ENCODE results near the gene RCL1. TPM values are rescaled to one million over a fixed set of nuclear protein-coding genes. Genes with fewer than 3 reads are reported as not detected.

The RCL1 gene
- polyA plus RNA-seq, 1 donor = 17.4 TPM

- no peak for DNase-seq
Measured at GRCh38 chr9:4844056-4844838, 51.5 kb downstream of the RCL1 start.

GRCh38 chr9:4849369-4849768 lies 56.6 kb downstream of the RCL1 start:
- DNase-seq = no peak

GRCh38 chr9:4850603-4851310 lies 58.0 kb downstream of the RCL1 start:
- no peak for DNase-seq

GRCh38 chr9:4852419-4852818 lies 59.7 kb downstream of the RCL1 start:
- no peak for DNase-seq

- DNase-seq = no peak
Measured at GRCh38 chr9:4854265-4854590, 61.5 kb downstream of the RCL1 start.

GRCh38 chr9:4855841-4856240 lies 63.1 kb downstream of the RCL1 start:
- no peak for DNase-seq

- no peak for DNase-seq
Measured at GRCh38 chr9:4857163-4857810, 64.5 kb downstream of the RCL1 start.

- DNase-seq = no peak
Measured at GRCh38 chr9:4859035-4859434, 66.3 kb downstream of the RCL1 start.

GRCh38 chr9:4860383-4860782 lies 67.6 kb downstream of the RCL1 start:
- DNase-seq = no peak

GRCh38 chr9:4861145-4861544 lies 68.4 kb downstream of the RCL1 start:
- DNase-seq = no peak

GRCh38 chr9:4861736-4862451 lies 69.2 kb downstream of the RCL1 start:
- no peak for DNase-seq

- no peak for DNase-seq
Measured at GRCh38 chr9:4862506-4863250, 69.9 kb downstream of the RCL1 start.

GRCh38 chr9:4864234-4864661 lies 71.5 kb downstream of the RCL1 start:
- no peak for DNase-seq

- no peak for DNase-seq
Measured at GRCh38 chr9:4864698-4865097, 72.0 kb downstream of the RCL1 start.

GRCh38 chr9:4865681-4866080 lies 72.9 kb downstream of the RCL1 start:
- no peak for DNase-seq

- DNase-seq = no peak
Measured at GRCh38 chr9:4866239-4866969, 73.7 kb downstream of the RCL1 start.

GRCh38 chr9:4873066-4873465 lies 80.3 kb downstream of the RCL1 start:
- DNase-seq = no peak

GRCh38 chr9:4875559-4875958 lies 82.8 kb downstream of the RCL1 start:
- DNase-seq = no peak

- no peak for DNase-seq
Measured at GRCh38 chr9:4879115-4879558, 86.4 kb downstream of the RCL1 start.

- DNase-seq = no peak
Measured at GRCh38 chr9:4883326-4883873, 90.7 kb downstream of the RCL1 start.

GRCh38 chr9:4886698-4887097 lies 94.0 kb downstream of the RCL1 start:
- no peak for DNase-seq

All from hindlimb muscle (tissue), 1 donor.